Activated T-helper 17 cell treated with anti-CD3 and anti-CD28 coated beads, Interleukin-2, amount 50 U/mL, for 72 hours (primary cell): ENCODE data around the gene PLEK. TPM values are rescaled to one million over a fixed set of nuclear protein-coding genes. Genes with fewer than 3 reads are reported as not detected.
"Not testable (repeated sequence)": the region's sequence is repeated elsewhere in the genome, so short reads cannot be mapped to it uniquely, and the experiment has no call there.

Source experiments
- ATAC-seq: fragments of 150-1000 bp; cut with Tn5 transposase; replicated peaks from 2 replicates; pipeline ENCODE4 v1.10.0; 2021; ENCODE audit warnings: mild to moderate bottlenecking, moderate library complexity
- H3K27ac Mint-ChIP-seq: one replicate; pipeline ENCODE4 v1.8.0; 2022; ENCODE audit warnings: mixed read lengths
- H3K27me3 Mint-ChIP-seq: one replicate; pipeline ENCODE4 v1.8.0; 2022; ENCODE audit warnings: mixed read lengths
- H3K36me3 Mint-ChIP-seq: one replicate; pipeline ENCODE4 v1.8.0; 2022; ENCODE audit warnings: low read depth, mild to moderate bottlenecking, mixed read lengths
- H3K4me1 Mint-ChIP-seq: one replicate; pipeline ENCODE4 v1.8.0; 2022; ENCODE audit warnings: mixed read lengths
- H3K4me3 Mint-ChIP-seq: one replicate; pipeline ENCODE4 v1.8.0; 2022; ENCODE audit warnings: mild to moderate bottlenecking, mixed read lengths
- H3K9me3 Mint-ChIP-seq: one replicate; pipeline ENCODE4 v1.8.0; 2022; ENCODE audit warnings: mixed read lengths
- total RNA-seq, 2 donors: library from RNA; stranded (reverse); gene quantifications; one replicate each; pipeline ENCODE4 v1.2.3, GENCODE V29; 2022

Gene PLEK
- total RNA-seq, 2 donors from 2014 or later: 1.0 to 2.7 TPM

DNA sequence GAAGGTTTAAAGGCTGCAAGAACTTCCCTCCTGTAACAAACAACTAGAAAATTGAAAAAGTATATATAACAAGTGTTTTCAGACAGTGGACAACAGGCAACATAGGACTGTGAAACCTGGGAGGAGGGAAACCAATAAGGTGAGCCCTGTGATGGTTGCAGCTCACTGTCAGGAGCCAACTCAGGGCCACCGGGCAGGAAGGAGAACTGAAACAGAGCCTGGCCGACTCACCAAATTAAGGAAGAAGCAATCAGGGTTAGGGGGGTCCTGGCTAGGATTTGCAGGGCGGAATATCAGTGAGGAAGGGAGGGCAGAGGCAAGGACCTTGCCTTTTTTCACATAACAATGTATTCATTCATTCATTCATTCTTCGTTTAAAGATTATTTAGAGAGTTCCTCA is 23.5 kb upstream of the PLEK start:
- H3K4me3 Mint-ChIP-seq: no peak overlapping the region
- no peak overlapping the region for H3K27ac Mint-ChIP-seq
- peaks cover 27% of the 10 kb centered on the region for H3K27me3 Mint-ChIP-seq
- no peaks in the 10 kb centered on the region for H3K9me3 Mint-ChIP-seq
- no peaks in the 10 kb centered on the region for H3K36me3 Mint-ChIP-seq
- H3K4me1 Mint-ChIP-seq: no peaks in the 10 kb centered on the region
- ATAC-seq: no peak

DNA sequence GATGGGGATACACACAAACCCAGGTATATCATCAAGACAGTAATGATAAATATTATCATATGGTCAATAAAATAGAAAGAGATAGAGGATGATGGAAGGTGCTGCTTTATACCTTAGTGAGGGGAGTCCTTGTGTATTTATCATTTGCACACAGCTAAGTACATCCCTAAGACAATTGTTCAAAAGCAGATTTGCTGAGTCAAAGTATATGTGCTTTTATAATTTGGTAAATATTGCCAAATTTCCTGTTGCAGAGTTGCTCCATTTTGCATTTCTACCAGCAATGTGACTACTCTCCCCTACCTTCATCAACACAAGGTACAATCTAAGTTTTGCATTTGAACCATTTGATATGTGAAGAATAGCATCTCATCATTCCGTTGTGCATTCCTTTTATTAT is 22.6 kb upstream of the PLEK start:
- Mint-ChIP-seq H3K27me3 (peaks cover 34% of the 10 kb centered on the region), H3K4me3 (no peak overlapping the region), H3K36me3 (no peaks in the 10 kb centered on the region), H3K9me3 (no peaks in the 10 kb centered on the region), H3K27ac (no peak overlapping the region), H3K4me1 (no peaks in the 10 kb centered on the region)
- ATAC-seq: no peak

DNA sequence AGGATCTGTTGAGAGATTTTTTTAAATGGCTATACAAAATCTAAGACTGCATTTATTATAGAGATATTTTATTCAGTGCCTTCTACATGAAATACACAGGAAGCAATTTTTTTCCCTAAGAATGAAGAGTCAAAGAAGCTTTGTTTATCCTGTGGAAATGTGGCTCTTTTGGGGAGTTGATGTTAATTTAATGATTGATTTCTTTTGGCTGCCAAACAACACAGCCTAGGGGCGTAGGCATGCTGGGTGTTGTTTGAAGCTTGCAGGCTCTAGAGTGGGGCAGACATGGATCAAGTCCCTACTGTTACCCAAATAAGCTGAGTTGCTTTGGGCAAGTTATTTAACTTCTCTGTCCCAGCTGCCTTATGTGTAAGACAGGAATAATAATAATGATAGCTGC is 21.1 kb upstream of the PLEK start:
- H3K36me3 Mint-ChIP-seq: no peaks in the 10 kb centered on the region
- no peaks in the 10 kb centered on the region for H3K9me3 Mint-ChIP-seq
- H3K4me1 Mint-ChIP-seq: no peaks in the 10 kb centered on the region
- no peak overlapping the region for H3K27ac Mint-ChIP-seq
- H3K27me3 Mint-ChIP-seq: peaks cover 39% of the 10 kb centered on the region
- no peak overlapping the region for H3K4me3 Mint-ChIP-seq
- ATAC-seq: no peak

DNA sequence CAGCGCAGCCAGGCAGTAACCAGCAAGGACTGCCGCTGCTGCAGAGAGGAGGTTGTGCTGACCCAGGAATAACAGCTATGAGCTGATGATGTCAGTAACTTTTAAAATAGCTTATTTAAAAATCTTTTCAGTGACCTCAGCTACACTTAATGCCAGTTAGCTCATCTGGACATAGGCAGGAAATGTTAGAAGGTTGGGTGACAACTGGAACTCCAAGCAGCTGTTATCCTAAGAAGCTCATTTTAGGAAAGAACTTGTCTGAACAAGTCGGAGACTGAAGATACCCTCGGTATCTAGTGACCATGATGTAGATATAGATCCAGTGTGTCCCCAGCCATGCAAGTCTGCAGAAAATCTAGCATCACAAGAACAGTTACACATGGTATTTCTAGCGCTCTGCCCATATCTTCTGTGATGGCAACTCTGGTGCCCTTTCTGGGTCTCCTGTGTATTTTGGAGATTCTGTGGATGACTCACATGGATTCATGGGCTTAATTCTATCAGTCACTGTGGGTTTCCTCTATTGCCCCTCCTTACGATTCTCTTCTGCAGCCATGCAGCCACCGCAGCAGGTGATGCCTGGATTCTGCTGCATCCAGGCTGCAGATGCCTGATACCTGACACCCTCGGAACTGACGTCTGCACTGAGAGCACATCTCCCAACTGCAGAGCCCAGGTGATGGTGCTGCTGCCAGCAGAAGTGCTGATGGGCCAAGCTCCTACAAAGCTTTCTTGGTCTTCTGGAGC is 19.8 kb upstream of the PLEK start:
- no peaks in the 10 kb centered on the region for H3K36me3 Mint-ChIP-seq
- H3K4me1 Mint-ChIP-seq: no peaks in the 10 kb centered on the region
- ATAC-seq: no peak
- H3K4me3 Mint-ChIP-seq: no peak overlapping the region
- H3K9me3 Mint-ChIP-seq: no peaks in the 10 kb centered on the region
- peaks cover 36% of the 10 kb centered on the region for H3K27me3 Mint-ChIP-seq
- H3K27ac Mint-ChIP-seq: no peak overlapping the region

DNA sequence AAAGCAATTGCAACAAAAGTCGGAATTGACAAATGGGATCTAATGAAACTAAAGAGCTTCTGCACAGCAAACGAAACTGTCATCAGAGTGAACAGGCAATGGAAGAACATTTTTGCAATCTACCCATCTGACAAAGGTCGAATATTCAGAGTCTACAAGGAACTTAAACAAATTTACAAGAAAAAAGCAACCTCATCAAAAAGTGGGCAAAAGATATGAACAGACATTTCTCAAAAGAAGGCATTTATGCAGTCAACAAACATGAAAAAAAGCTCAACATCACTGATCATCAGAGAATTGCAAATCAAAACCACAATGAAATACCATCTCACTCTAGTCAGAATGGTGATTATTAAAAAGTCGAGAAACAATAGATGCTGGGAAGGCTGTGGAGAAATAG is 16.0 kb upstream of the PLEK start:
- H3K27ac Mint-ChIP-seq, H3K9me3 Mint-ChIP-seq, ATAC-seq, H3K36me3 Mint-ChIP-seq, H3K4me1 Mint-ChIP-seq, H3K4me3 Mint-ChIP-seq: not testable (repeated sequence)
- peaks cover 29% of the 10 kb centered on the region for H3K27me3 Mint-ChIP-seq

DNA sequence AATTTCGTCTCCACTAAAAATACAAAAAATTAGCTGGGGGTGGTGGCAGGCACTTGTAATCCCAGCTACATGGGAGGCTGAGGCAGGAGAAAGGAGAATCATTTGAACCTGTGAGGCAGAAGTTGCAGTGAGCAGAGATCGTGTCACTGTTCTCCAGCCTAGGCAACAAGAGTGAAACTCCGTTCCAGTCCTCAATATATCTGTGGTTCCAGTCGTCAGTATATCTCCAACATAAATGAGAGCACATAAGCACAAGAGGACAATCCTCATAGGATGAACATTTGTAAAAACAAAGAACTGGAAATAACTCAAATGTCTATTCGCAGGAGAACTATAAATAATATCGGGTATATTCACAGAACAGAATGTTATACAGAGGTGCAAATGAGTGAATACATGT is 13.1 kb upstream of the PLEK start:
- Mint-ChIP-seq H3K36me3 (no peaks in the 10 kb centered on the region), H3K4me3 (no peak overlapping the region), H3K9me3 (no peaks in the 10 kb centered on the region), H3K27ac (no peak overlapping the region), H3K27me3 (peaks cover 19% of the 10 kb centered on the region), H3K4me1 (no peaks in the 10 kb centered on the region)
- ATAC-seq: no peak

DNA sequence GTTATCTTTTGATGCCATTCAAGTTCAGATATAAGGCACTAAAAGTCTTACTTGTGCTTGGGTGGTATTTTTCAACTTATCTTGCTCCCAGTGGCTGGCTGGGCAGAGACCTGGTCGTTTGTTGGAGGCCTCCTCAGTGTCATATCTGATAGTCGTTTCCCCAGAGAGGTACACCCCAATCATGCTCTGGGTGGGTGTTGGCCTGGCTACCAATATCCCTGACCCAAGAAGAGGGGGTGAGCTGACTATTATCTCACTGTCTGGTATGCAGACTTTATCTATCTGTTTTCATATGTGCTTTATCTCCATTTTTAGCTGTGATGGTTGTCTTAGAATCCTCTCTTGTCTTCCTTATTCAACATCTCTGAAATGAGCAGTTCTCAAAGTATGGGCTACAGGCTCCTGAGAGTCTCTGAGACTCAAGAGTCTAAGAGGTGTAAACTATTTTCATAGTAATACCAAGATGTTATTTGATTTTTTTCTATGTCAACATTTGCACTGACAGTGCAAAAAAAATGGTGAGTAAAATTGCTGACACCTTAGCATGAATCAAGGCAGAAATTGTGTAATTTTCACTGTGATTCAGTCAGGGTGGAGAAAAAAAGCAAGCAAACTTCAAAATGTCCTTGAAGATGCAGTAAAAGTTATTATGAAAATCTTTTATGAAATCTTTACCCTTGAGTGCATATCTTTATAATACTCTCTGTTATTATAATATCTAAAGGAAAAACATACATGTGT is 12.3 kb upstream of the PLEK start:
- ATAC-seq: no peak
- H3K27me3 Mint-ChIP-seq: peaks cover 16% of the 10 kb centered on the region
- H3K27ac Mint-ChIP-seq: no peak overlapping the region
- H3K36me3 Mint-ChIP-seq: no peaks in the 10 kb centered on the region
- H3K9me3 Mint-ChIP-seq: no peaks in the 10 kb centered on the region
- H3K4me1 Mint-ChIP-seq: no peaks in the 10 kb centered on the region
- no peak overlapping the region for H3K4me3 Mint-ChIP-seq

DNA sequence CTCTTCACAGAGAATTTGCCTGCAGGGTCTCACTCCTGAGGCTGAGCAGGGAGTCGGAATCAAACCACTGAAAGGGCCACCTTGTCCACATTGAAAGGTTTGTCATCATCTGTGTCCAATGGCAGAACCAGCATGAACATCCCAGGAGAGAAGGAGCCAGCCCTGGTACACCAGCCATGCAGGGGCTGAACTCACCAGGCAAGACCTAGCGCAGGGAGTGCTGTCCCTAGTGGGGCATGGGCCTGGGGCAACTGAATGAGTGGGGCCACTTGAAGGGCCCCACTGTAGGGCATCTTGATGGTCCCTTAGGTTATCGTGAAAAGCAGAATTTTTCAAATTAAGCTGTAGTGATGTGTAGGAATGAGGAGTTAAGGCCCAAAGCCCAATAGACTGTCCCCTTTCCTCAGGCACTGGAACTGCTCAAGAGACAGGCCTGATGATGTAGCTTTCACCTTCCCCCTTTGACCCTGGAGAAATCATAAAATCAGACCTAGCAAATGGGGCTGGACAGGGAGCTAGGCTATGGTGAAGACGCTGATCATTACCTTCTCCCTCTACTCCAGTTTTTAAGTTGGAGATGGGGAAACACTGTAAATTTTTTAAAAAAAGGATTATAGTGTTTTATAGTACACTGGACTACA is 8.4 kb upstream of the PLEK start:
- no peak overlapping the region for H3K4me3 Mint-ChIP-seq
- H3K36me3 Mint-ChIP-seq: no peaks in the 10 kb centered on the region
- peaks cover under 1% of the 10 kb centered on the region for H3K4me1 Mint-ChIP-seq
- ATAC-seq: no peak
- H3K27me3 Mint-ChIP-seq: peaks cover 3% of the 10 kb centered on the region
- H3K9me3 Mint-ChIP-seq: no peaks in the 10 kb centered on the region
- no peak overlapping the region for H3K27ac Mint-ChIP-seq

DNA sequence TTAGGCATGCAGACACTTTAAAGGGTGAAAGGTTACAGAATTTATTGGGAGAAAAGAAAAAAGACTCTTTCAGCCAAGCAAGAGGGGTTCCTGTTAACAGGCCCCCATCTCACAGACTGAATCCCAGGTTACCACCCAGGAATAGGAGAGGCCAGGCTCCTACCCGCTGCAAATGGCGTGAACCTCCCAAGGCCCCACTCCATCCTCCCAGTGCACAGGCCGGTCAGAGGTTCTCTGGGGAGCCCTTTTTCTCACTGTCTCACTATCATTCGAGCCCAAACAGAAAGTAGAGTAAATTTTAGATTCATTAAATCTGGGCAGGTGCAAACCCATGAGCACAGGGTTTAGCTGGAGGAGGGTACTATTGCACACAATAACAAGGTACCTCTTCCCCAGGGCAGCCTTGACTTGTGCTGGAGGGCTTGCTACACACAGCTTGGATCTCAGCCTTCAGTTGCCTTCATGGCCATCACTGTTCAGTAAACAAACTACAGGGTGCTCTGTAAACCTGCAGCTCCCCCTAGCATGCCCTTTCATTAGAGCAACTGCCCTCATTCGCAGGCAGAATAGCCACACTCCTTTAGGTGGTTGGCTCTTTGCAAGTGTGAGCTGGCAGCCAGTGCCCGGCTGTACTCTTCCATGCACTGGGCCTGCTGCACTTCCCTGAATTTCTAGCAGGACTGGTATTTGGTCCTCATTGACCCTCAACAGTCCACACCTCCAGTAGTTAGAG is 7.3 kb upstream of the PLEK start:
- no peak overlapping the region for H3K4me3 Mint-ChIP-seq
- no peaks in the 10 kb centered on the region for H3K9me3 Mint-ChIP-seq

DNA sequence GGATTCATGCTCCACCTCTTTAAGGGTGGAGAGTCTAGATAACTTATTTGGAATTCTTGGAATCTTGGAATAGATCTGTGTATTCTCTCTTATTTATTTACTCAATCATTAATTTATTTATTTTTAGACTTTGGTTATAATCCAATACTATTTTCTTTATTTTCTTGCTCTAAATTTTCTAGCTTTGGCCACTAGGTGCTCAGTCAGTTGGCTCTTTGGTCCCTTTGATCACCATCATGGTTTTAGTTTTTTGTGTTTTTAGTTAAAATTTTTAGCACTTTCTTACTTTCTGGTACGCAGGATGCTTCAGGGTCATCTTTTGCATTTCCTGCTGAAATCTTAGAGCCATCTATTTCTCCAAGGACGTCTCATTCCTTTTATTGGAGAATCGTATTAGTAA is 5.2 kb upstream of the PLEK start:
- ATAC-seq: no peak

More for the DNA sequence above, 7.3 kb upstream of the PLEK start:
- no peak for ATAC-seq
- no peaks in the 10 kb centered on the region for H3K27me3 Mint-ChIP-seq
- no peak overlapping the region for H3K27ac Mint-ChIP-seq
- no peaks in the 10 kb centered on the region for H3K36me3 Mint-ChIP-seq
- H3K4me1 Mint-ChIP-seq: peaks cover 9% of the 10 kb centered on the region

DNA sequence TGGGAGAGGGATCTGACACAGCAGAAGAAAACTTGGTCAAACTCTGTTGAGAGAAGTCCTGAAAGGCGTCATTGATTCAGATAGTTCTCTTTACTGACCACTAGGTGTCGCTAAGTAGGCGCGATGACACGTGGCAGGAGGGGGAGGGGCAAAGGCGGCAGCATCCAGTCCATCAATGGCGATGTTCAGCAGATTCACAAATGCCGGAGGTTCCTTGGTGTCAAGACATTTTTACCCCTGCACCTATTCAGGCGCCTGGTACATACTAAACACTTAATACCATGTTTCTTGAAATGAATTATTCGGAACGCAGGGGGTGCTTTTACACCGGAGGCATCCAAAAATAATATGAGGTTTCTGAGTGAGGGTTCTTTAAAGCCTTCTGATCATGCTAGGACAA is 3.0 kb upstream of the PLEK start:
- Mint-ChIP-seq H3K9me3 (no peaks in the 10 kb centered on the region), H3K27ac (no peak overlapping the region), H3K4me3 (peak overlapping the region; percentile 60), H3K36me3 (no peaks in the 10 kb centered on the region), H3K4me1 (peaks cover 9% of the 10 kb centered on the region), H3K27me3 (no peaks in the 10 kb centered on the region)
- peak; percentile 97 for ATAC-seq

More for the DNA sequence above, 5.2 kb upstream of the PLEK start:
- Mint-ChIP-seq H3K36me3 (no peaks in the 10 kb centered on the region), H3K27me3 (no peaks in the 10 kb centered on the region), H3K27ac (no peak overlapping the region), H3K4me1 (peaks cover 9% of the 10 kb centered on the region), H3K4me3 (no peak overlapping the region), H3K9me3 (no peaks in the 10 kb centered on the region)

DNA sequence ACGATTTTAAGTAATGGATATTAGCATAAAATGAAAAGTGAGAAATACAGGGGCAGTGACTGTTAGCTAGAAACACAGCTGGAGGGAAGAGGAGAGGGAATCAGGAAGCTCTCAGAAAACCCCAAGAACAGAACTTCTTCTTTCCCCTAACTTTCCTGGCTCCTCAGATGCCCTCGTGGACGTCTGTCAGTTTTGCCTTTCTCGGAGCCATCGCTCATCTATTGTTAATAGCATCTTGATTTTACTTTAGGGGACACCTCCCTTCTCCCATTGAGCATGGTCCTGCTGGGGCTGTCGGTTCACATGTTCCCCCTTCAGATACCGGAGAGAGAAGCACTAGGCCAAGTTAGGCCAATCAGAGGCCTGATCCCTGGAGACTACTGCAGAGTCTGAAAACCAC is 2.3 kb upstream of the PLEK start:
- no peak for ATAC-seq
- Mint-ChIP-seq H3K27ac (no peak overlapping the region), H3K27me3 (no peaks in the 10 kb centered on the region), H3K36me3 (no peaks in the 10 kb centered on the region), H3K4me3 (peak overlapping the region; percentile 60), H3K4me1 (peaks cover 9% of the 10 kb centered on the region), H3K9me3 (no peaks in the 10 kb centered on the region)

DNA sequence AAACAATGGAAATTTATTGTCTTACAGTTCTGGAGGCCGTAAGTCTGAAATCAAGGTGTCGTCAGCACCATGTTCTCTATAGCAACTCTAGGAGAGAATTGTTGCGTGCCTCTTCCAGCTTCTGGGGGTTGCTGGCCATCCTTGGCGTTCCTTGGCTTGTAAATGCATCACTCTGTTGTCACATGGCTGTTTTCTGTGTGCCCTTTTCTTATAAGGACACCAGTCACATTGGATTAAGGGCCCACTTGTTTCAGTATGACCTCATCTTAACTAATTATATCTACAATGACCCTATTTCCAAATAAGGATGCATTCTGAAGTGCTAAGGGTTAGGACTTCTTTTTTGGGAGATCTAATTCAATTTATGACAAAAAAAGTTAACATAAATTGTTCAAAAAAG is 1.4 kb upstream of the PLEK start:
- no peak overlapping the region for H3K4me3 Mint-ChIP-seq

DNA sequence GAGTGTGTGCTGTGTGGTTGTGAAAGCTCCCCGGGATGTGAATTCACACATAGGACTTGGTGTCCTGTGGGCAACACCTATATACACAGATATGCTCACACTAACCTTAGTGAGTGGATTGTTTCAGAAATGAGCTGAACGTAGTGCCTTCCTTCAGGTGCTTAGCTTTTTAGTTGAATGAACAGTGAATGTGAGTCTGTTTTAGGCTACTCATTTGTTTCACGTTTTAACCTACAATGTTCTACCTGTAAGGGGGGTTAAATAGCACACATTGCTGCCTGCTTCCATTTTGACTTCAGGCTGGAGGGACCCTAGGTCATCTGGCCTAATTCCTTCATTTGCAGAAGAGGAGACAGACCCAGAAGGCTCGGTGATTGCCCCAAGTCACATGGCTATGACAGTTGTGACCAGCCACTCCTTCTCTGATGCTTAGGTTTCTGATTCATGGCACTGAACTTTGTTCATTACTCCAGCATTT is 1.0 kb downstream of the PLEK start:
- H3K27ac Mint-ChIP-seq: no peak overlapping the region
- H3K27me3 Mint-ChIP-seq: no peaks in the 10 kb centered on the region
- no peak for ATAC-seq
- no peak overlapping the region for H3K4me3 Mint-ChIP-seq
- H3K36me3 Mint-ChIP-seq: no peaks in the 10 kb centered on the region
- peaks cover 9% of the 10 kb centered on the region for H3K4me1 Mint-ChIP-seq
- H3K9me3 Mint-ChIP-seq: peaks cover 3% of the 10 kb centered on the region

More for the DNA sequence above, 1.4 kb upstream of the PLEK start:
- Mint-ChIP-seq H3K27me3 (no peaks in the 10 kb centered on the region), H3K36me3 (no peaks in the 10 kb centered on the region), H3K4me1 (peaks cover 9% of the 10 kb centered on the region), H3K27ac (no peak overlapping the region), H3K9me3 (peaks cover 2% of the 10 kb centered on the region)
- no peak for ATAC-seq
